ENCODE measurements around the gene SFXN5. TPM values are rescaled to one million over a fixed set of nuclear protein-coding genes. Genes with fewer than 3 reads are reported as not detected.

Gene SFXN5
- polyA plus RNA-seq, 2 of the 4 experiments (the other 2 are of a cell fraction): 16.7 to 19.6 TPM

GRCh38 chr2:73117441-73117840 lies 45.9 kb upstream of the SFXN5 start:
- CTCF ChIA-PET: interaction anchor here (0.8 to 11.2 kb wide), 6 partner anchors 12 to 60 kb away, joined by 3 to 114 read pairs (median 6); no protein-coding TSS in a partner anchor
- FAIRE-seq: no peak

GRCh38 chr2:73116182-73116960 lies 44.9 kb upstream of the SFXN5 start:
- ChIA-PET CTCF (interaction anchor here (1.0 to 11.2 kb wide), 6 partner anchors 27 to 61 kb away, joined by 3 to 114 read pairs (median 6); no protein-coding TSS in a partner anchor), POLR2A (no interaction called here)
- Histone ChIP-seq H3K4me1 (peaks cover 7% of the 10 kb centered on the region), H3K9me3 (no peaks in the 10 kb centered on the region), H3K27ac (no peak overlapping the region), H3K4me3 (no peak overlapping the region), H3K4me2 (no peak overlapping the region)
- no peak for FAIRE-seq
- ATAC-seq: no peak
- peak; percentile 56 for TF ChIP-seq KDM1A (IDR thresholded peaks at IDR 0.05; ENCODE audit: low read depth)
- TF ChIP-seq HOXA7 (CRISPR knock-in tag; IDR thresholded peaks at IDR 0.05): no peak
- 77% methylated on average over 8 of the region's 8 CpGs for WGBS (ENCODE audit: missing lambda C conversion rate)
- no peak for DNase-seq (ENCODE audit: low read depth in 1 of 2, low spot score in 1 of 2)

More at GRCh38 chr2:73117441-73117840, 45.9 kb upstream of the SFXN5 start:
- POLR2A ChIA-PET: interaction anchor here (0.7 kb wide), 1 partner anchor 33 kb away, joined by 7 read pairs; no protein-coding TSS in a partner anchor
- no peak overlapping the region for H3K4me3 ChIP-seq
- ATAC-seq (no peak), DNase-seq (ENCODE audit: low read depth in 1 of 2, low spot score in 1 of 2) (no peak)
- TF ChIP-seq HEYL (CRISPR knock-in tag; IDR thresholded peaks at IDR 0.05) (no peak), RARB (CRISPR knock-in tag; IDR thresholded peaks at IDR 0.05) (no peak), NR3C1 (IDR thresholded peaks at IDR 0.05) (no peak), HDAC2 (IDR thresholded peaks at IDR 0.05) (no peak), MYC (IDR thresholded peaks at IDR 0.05; ENCODE audit: borderline replicate concordance, low read length) (no peak), JUN (IDR thresholded peaks at IDR 0.05) (no peak), ZNF302 (CRISPR knock-in tag; IDR thresholded peaks at IDR 0.05) (no peak), ZC3H11A (IDR thresholded peaks at IDR 0.05) (no peak), HOXB13 (CRISPR knock-in tag; IDR thresholded peaks at IDR 0.05; ENCODE audit: low read depth) (no peak), E2F6 (IDR thresholded peaks at IDR 0.05; ENCODE audit: borderline replicate concordance, low read depth) (no peak)
- no peak overlapping the region for H3K27ac ChIP-seq
- no peak overlapping the region for H3K4me2 ChIP-seq
- 33% methylated on average over 1 of the region's 1 CpG for WGBS (ENCODE audit: missing lambda C conversion rate)
- no peaks in the 10 kb centered on the region for H3K9me3 ChIP-seq
- peaks cover 6% of the 10 kb centered on the region for H3K4me1 ChIP-seq

GRCh38 chr2:73114273-73114867 lies 42.9 kb upstream of the SFXN5 start:
- CTCF ChIA-PET: interaction anchor here (0.8 to 11.2 kb wide), 7 partner anchors 25 to 63 kb away, joined by 3 to 114 read pairs (median 7); no protein-coding TSS in a partner anchor
- POLR2A ChIA-PET: no interaction called here
- ATAC-seq (no peak), DNase-seq (ENCODE audit: low read depth in 1 of 2, low spot score in 1 of 2) (no peak), FAIRE-seq (no peak)
- TF ChIP-seq USF2 (IDR thresholded peaks at IDR 0.05) (no peak), KDM5A (IDR thresholded peaks at IDR 0.05) (no peak), CHD4 (IDR thresholded peaks at IDR 0.05; ENCODE audit: borderline replicate concordance) (no peak), CHD2 (IDR thresholded peaks at IDR 0.05; ENCODE audit: low read length, partially characterized antibody) (no peak), FOSL2 (IDR thresholded peaks at IDR 0.05) (no peak), FOSL2 (CRISPR knock-in tag; IDR thresholded peaks at IDR 0.05) (peak; percentile 34; the same call in 1 of the 2 replicates), FOXS1 (CRISPR knock-in tag; IDR thresholded peaks at IDR 0.05) (no peak), FOSB (CRISPR knock-in tag; IDR thresholded peaks at IDR 0.05) (no peak)
- peak overlapping the region in 1 of 2 experiments; percentile 92; a peak in 2 of 6 replicates for H3K27ac ChIP-seq
- H3K9me3 ChIP-seq: no peaks in the 10 kb centered on the region
- H3K4me3 ChIP-seq: no peak overlapping the region
- H3K4me2 ChIP-seq: peak overlapping the region; percentile 88; the same call in 2 of the 3 replicates
- WGBS (ENCODE audit: missing lambda C conversion rate): 92% methylated on average over 4 of the region's 4 CpGs
- peaks cover 20% of the 10 kb centered on the region for H3K4me1 ChIP-seq
